Cerebellar nuclear complex (tissue), 1 donor: Measurements from ENCODE around the gene SRPK2.
"Not testable (repeated sequence)": the region's sequence is repeated elsewhere in the genome, so short reads cannot be mapped to it uniquely, and the experiment has no call there.

ENCODE experiments used
- DNase-seq, 2 experiments: peaks; one replicate each; lab custom pipeline; 2025; lab: John Stamatoyannopoulos, UW

SRPK2 gene

DNA sequence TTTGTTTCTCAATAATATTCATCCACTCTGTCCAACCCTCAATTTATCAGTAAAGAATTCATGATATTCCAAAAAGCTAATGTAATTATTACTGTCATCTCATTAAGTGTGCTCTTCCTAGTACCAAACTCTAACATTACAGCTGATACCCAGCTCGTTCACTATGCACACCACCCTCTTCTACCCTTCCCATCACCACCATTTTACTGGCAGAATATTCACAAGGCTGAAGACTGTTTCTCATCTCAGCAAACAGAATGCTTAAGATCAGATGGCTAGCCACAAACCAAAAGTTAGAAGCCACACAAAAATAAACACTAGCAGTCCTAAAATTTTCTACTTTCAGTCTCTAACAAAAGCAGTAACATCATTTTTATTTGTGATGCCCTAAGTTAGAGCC is 121.5 kb downstream of the SRPK2 start:
- DNase-seq = no peak

GRCh38 chr7:105264707-105265106 is 124.0 kb downstream of the SRPK2 start:
- DNase-seq = no peak

DNA sequence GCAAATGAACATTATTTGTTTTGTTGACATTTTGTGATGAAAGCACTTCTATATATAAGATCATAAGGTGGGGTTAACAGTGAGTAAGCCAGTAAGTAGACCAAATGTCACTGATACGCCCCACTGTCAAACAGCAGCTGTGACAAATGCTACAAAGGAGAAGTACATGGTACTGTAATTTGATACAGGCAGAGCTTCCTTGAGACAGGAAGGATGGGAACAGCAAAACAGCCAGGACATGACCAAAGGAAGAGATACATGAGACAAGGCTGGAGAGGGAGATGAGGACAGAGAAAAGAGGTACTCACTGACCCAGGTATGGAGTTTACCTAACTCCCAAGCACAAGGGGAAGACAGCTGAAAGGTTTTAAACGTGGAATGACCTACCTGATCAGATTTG is 127.0 kb downstream of the SRPK2 start:
- no peak for DNase-seq

DNA sequence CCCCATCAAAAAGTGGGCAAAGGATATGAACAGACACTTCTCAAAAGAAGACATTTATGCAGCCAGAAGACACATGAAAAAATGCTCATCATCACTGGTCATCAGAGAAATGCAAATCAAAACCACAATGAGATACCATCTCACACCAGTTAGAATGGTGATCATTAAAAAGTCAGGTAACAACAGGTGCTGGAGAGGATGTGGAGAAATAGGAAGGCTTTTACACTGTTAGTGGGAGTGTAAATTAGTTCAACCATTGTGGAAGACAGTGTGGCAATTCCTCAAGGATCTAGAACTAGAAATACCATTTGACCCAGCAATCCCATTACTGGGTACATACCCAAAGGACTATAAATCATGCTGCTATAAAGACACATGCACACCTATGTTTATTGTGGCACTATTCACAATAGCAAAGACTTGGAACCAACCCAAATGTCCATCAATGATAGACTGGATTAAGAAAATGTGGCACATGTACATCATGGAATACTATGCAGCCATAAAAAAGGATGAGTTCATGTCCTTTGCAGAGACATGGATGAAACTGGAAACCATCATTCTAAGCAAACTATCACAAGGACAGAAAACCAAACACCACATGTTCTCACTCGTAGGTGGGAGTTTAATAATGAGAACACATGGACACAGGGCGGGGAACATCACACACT is 128.4 kb downstream of the SRPK2 start:
- DNase-seq = not testable (repeated sequence)

GRCh38 chr7:105258919-105259318 is 129.8 kb downstream of the SRPK2 start:
- DNase-seq = not testable (repeated sequence)

- DNase-seq = no peak
Measured at GRCh38 chr7:105257338-105257737, 131.4 kb downstream of the SRPK2 start.

- no peak for DNase-seq
Measured at GRCh38 chr7:105256761-105257231, 131.9 kb downstream of the SRPK2 start.

DNA sequence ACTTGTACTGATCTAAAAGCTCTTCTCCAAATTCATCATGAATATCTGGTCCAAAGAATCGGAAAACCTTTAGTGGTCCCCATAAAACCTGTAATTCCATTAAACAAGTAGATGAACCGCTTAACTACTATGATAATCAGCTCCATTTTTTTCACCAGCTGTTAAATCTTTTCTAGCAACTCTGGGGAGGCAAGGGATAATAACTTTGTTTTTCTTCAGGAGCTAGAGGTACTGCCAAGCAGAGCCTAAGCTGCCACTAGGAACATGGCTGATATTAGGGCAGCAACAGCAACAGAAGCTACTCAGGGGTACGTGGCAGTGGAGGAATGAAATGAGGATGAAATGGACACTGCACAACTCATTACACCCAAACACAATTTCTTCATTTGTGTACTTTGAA is 138.0 kb downstream of the SRPK2 start:
- no peak for DNase-seq

GRCh38 chr7:105250239-105250638 is 138.5 kb downstream of the SRPK2 start:
- no peak for DNase-seq

- no peak for DNase-seq
Measured at GRCh38 chr7:105249216-105249615, 139.5 kb downstream of the SRPK2 start.

GRCh38 chr7:105246679-105247078 is 142.0 kb downstream of the SRPK2 start:
- no peak for DNase-seq

DNA sequence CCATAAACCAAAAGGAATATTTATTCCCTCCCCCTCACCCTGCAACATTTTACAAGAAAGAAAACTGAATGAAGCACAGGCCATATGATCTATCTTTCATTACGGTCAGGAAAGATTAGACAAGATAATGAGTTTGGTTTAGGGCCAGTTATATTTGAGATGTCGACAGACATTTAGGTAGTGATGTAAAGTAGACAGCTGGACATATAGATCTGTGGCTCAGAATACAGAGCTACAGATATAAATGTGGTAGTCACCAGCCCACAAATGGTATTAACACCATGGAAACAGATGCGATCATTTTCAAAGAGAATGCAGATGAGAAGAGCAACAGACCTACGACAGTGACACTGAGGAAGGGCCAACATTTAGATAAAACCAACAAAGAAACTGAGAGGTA is 142.5 kb downstream of the SRPK2 start:
- no peak for DNase-seq

- DNase-seq = no peak
Measured at GRCh38 chr7:105245398-105246114, 143.2 kb downstream of the SRPK2 start.

DNA sequence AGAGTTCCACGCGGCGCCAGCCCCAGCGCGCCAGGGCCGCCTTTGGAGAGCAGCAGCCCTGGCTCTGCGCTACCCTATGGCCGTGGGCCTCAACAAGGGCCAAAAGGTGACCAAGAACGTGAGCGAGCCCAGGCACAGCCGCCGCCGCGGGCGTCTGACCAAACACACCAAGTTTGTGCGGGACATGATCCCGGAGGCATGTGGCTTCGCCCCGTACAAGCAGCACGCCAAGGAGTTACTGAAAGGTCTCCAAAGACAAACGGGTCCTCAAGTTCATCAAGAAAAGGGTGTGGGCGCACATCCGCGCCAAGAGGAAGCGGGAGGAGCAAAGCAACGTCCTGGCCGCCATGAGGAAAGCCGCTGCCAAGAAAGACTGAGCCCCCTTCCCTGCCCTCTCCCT is 144.1 kb downstream of the SRPK2 start:
- no peak for DNase-seq

GRCh38 chr7:105241198-105241597 is 147.5 kb downstream of the SRPK2 start:
- DNase-seq = no peak

DNA sequence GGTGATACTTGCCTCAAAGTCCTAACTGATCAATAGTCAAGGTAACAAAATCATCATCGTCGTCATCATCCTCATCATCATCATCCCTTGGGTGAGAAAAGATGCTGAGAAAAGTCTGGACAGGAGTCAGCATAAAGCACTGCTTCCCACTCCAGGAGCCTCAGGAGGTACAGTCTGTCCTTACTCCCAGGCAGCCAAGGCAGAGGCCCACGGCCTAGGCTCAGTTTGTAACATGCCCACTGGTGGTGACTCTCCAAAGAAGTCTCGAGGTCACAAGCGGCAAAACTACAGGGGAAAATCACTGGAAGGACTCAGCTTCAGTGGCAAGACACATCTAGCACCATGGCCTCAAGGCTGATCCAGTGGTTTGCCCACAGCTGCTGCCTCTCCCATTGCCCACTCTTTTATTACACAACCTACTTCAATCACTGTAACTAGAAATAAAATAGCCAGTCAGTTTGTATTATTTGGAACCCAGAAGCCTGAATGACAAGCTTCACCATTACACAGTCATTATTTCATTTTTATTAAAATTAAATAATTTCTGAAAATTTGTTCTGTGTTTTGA is 150.4 kb downstream of the SRPK2 start:
- DNase-seq = no peak

GRCh38 chr7:105234886-105235285 is 153.8 kb downstream of the SRPK2 start:
- DNase-seq = no peak

DNA sequence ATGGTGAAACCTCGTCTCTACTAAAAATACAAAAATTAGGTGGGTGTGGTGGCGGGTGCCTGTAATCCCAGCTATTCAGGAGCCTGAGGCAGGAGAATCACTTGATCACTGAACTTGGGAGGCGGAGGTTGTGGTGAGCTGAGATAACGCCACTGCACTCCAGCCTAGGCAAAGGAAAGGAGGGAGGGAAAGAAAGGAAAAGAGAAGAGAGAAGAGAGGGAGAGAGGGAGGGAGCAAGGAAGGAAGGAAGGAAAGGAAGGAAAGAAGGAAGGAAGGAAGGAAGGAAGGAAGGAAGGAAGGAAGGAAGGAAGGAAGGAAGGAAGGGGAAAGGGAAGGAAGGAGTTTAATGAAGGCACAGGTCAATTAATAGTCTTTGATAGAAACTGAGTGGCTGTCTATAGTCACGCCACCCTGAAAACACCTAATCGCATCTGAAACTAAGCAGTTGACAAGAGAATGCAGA is 155.9 kb downstream of the SRPK2 start:
- DNase-seq = not testable (repeated sequence)

- DNase-seq = no peak
Measured at GRCh38 chr7:105230486-105230885, 158.2 kb downstream of the SRPK2 start.

DNA sequence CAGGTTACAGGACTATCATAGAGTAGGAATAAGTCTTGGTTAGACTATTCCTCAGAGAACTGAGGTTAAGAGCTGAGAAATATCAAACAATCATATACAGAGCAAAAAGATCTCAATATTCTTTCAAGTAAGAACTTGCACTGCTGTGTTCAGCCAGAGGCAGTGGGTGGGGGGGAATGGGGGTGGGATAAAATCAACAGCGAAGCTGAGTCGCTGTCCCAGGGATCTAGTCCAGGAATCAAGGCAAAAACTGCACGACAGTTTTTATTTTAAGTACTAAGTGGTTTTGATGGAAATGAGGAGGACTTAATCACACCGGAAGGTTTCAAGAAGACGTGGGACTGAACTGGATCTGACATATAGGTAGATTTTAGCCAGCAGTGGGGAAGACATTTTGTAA is 159.1 kb downstream of the SRPK2 start:
- DNase-seq = no peak

- DNase-seq = no peak
Measured at GRCh38 chr7:105228555-105228954, 160.2 kb downstream of the SRPK2 start.

DNA sequence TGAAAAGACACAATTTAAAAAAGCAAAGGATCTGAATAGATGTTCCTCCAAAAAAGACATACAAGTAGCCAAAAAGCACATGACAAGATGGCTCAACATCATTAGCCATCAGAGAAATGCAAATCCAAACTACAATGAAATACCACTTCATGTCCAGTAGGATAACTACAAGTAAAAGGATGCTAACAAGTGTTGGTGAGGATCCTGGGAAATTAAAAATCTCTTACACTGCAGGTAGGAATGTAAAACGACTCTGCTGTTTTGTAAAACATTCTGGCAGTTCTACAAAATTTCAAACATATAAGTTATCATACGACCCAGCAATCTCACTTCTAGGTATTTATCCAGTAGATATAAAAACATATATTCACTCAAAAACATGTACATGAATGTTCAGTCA is 161.3 kb downstream of the SRPK2 start:
- no peak for DNase-seq
